HG03175 (cell line): ENCODE data around the gene RD3L.

Experiments used
- ATAC-seq: cut with Tn5 transposase; IDR thresholded peaks from one replicate; pipeline ENCODE4 v1.9.1; 2021; ENCODE audit warnings: mild to moderate bottlenecking, moderate library complexity; ENCODE audit not compliant: unreplicated experiment

Gene RD3L

GRCh38 chr14:103928011-103928890 is 14.1 kb downstream of the RD3L start, which contains the start of gene TDRD9:
Gene TDRD9 (plus strand): TSS chr14:103928456. CDS start chr14:103928510, 54 bp downstream.
- no peak for ATAC-seq

GRCh38 chr14:103927566-103927965 is 14.8 kb downstream of the RD3L start:
- ATAC-seq, result no peak

GRCh38 chr14:103925316-103925715 is 17.0 kb downstream of the RD3L start:
- no peak for ATAC-seq

- no peak for ATAC-seq
These were observed 18.5 kb downstream of the RD3L start for GRCh38 chr14:103923863-103924262.

GRCh38 chr14:103921855-103922200 is 20.5 kb downstream of the RD3L start:
- peak; percentile 11 for ATAC-seq

- peak; percentile 95 for ATAC-seq
These were observed 21.1 kb downstream of the RD3L start for GRCh38 chr14:103920981-103921854.

- ATAC-seq, result no peak
These were observed 25.6 kb downstream of the RD3L start for GRCh38 chr14:103916636-103917262.

- no peak for ATAC-seq
These were observed 26.7 kb downstream of the RD3L start for GRCh38 chr14:103915616-103916015.

- ATAC-seq, result no peak
These were observed 31.3 kb downstream of the RD3L start for GRCh38 chr14:103910984-103911383.

- peak; percentile 51 for ATAC-seq
These were observed 31.9 kb downstream of the RD3L start for GRCh38 chr14:103910262-103910935.

GRCh38 chr14:103909531-103910261 is 32.6 kb downstream of the RD3L start:
- ATAC-seq, result no peak

- ATAC-seq, result no peak
These were observed 33.7 kb downstream of the RD3L start for GRCh38 chr14:103908580-103908979.

- no peak for ATAC-seq
These were observed 36.4 kb downstream of the RD3L start for GRCh38 chr14:103905842-103906456.

GRCh38 chr14:103904493-103905107 is 37.7 kb downstream of the RD3L start:
- ATAC-seq, result no peak

GRCh38 chr14:103899833-103900232 is 42.5 kb downstream of the RD3L start:
- no peak for ATAC-seq

GRCh38 chr14:103899316-103899715 is 43.0 kb downstream of the RD3L start:
- ATAC-seq, result no peak

GRCh38 chr14:103898711-103899110 is 43.6 kb downstream of the RD3L start:
- no peak for ATAC-seq

- no peak for ATAC-seq
These were observed 44.1 kb downstream of the RD3L start for GRCh38 chr14:103898204-103898603.
